CD4-positive, alpha-beta T cell treated with Interleukin-10 for 1 hour (primary cell): ENCODE data around the gene MTURN.
"Not testable (repeated sequence)": the region's sequence is repeated elsewhere in the genome, so short reads cannot be mapped to it uniquely, and the experiment has no call there.

Experiments
- DNase-seq: peaks from one replicate; pipeline ENCODE4 v3.0.0-alpha.2; 2020

Gene MTURN

GRCh38 chr7:30181736-30182522, 47.1 kb downstream of the MTURN start:
- DNase-seq = no peak

GRCh38 chr7:30182814-30183213, 48.0 kb downstream of the MTURN start:
- DNase-seq = no peak

GRCh38 chr7:30183749-30184369, 49.1 kb downstream of the MTURN start:
- no peak for DNase-seq

GRCh38 chr7:30184791-30185487, 50.2 kb downstream of the MTURN start:
- peak; percentile 18 for DNase-seq

GRCh38 chr7:30185496-30185895, 50.7 kb downstream of the MTURN start:
- DNase-seq = no peak

- no peak for DNase-seq
Measured at GRCh38 chr7:30186725-30187124, 51.9 kb downstream of the MTURN start.

- no peak for DNase-seq
Measured at GRCh38 chr7:30187513-30187912, 52.7 kb downstream of the MTURN start.

GRCh38 chr7:30188381-30188780, 53.6 kb downstream of the MTURN start:
- not testable (repeated sequence) for DNase-seq

GRCh38 chr7:30188811-30189210, 54.0 kb downstream of the MTURN start:
- DNase-seq = no peak

GRCh38 chr7:30191809-30192208, 57.0 kb downstream of the MTURN start:
- DNase-seq = no peak

GRCh38 chr7:30193336-30193943, 58.7 kb downstream of the MTURN start:
- DNase-seq = no peak

- DNase-seq = no peak
Measured at GRCh38 chr7:30196408-30196807, 61.6 kb downstream of the MTURN start.

GRCh38 chr7:30197438-30197837, 62.7 kb downstream of the MTURN start:
- DNase-seq = no peak

GRCh38 chr7:30199271-30199670, 64.5 kb downstream of the MTURN start:
- no peak for DNase-seq

GRCh38 chr7:30200591-30200990, 65.8 kb downstream of the MTURN start:
- no peak for DNase-seq

- DNase-seq = no peak
Measured at GRCh38 chr7:30201161-30201666, 66.4 kb downstream of the MTURN start.

GRCh38 chr7:30201921-30202320, 67.1 kb downstream of the MTURN start:
- DNase-seq = no peak

GRCh38 chr7:30202671-30203070, 67.9 kb downstream of the MTURN start:
- no peak for DNase-seq

GRCh38 chr7:30206491-30206890, 71.7 kb downstream of the MTURN start:
- no peak for DNase-seq

GRCh38 chr7:30206942-30207341, 72.2 kb downstream of the MTURN start:
- DNase-seq = no peak

- no peak for DNase-seq
Measured at GRCh38 chr7:30207376-30207775, 72.6 kb downstream of the MTURN start.

GRCh38 chr7:30209951-30210350, 75.2 kb downstream of the MTURN start:
- DNase-seq = no peak
